HCT116 (cell line): ENCODE results near the gene IL36RN.

Source experiments
- CEBPB ChIP-seq: IDR thresholded peaks from 2 replicates; pipeline ENCODE4 v1.6.1; 2012; ENCODE audit warnings: low read depth
- FOSL1 ChIP-seq: IDR thresholded peaks from 2 replicates; pipeline ENCODE4 v1.6.1; 2012; ENCODE audit warnings: low read depth
- POLR2A ChIP-seq: IDR thresholded peaks from 2 replicates; pipeline ENCODE4 v1.7.0; 2011; ENCODE audit warnings: borderline replicate concordance; ENCODE audit not compliant: insufficient read depth, insufficient read length; ENCODE audit errors: extremely low read depth
- POLR2AphosphoS5 ChIP-seq: IDR thresholded peaks from 2 replicates; pipeline ENCODE4 v1.6.1; 2011; ENCODE audit warnings: mild to moderate bottlenecking, low read depth, low read length, moderate library complexity
- SIN3A ChIP-seq: IDR thresholded peaks from 2 replicates; pipeline ENCODE4 v1.6.1; 2012; ENCODE audit warnings: low read depth
- SP1 ChIP-seq: IDR thresholded peaks from 2 replicates; pipeline ENCODE4 v1.6.1; 2012; ENCODE audit warnings: low read depth
- SRF ChIP-seq: IDR thresholded peaks from 2 replicates; pipeline ENCODE4 v1.6.1; 2012; ENCODE audit warnings: low read depth
- TF ChIP-seq, protein P1 (sequence below), 3 experiments: fragments of 200-600 bp in 1 of 3; sonication (generic) in 1 of 3; IDR thresholded peaks in 2 of 3; conservative IDR thresholded peaks in 1 of 3; 2 replicates each; pipeline ENCODE4 v1.5.1; 2012 to 2017; ENCODE audit warnings: low read depth in 2 of 3, low read length in 2 of 3, antibody characterized with exemption in 1 of 3, borderline replicate concordance in 1 of 3, control low read depth in 1 of 3, mild to moderate bottlenecking in 1 of 3, mixed read lengths in 1 of 3, mixed run types in 1 of 3, moderate library complexity in 1 of 3; ENCODE audit not compliant: insufficient read depth in 1 of 3
- TF ChIP-seq, protein P2 (sequence below): IDR thresholded peaks from 2 replicates; pipeline ENCODE4 v1.6.1; 2012; ENCODE audit warnings: low read depth
- TF ChIP-seq, protein P3 (sequence below): IDR thresholded peaks from 2 replicates; pipeline ENCODE4 v1.6.1; 2012
- TF ChIP-seq, protein P4 (sequence below): IDR thresholded peaks from 2 replicates; pipeline ENCODE4 v1.6.1; 2012

DNA sequence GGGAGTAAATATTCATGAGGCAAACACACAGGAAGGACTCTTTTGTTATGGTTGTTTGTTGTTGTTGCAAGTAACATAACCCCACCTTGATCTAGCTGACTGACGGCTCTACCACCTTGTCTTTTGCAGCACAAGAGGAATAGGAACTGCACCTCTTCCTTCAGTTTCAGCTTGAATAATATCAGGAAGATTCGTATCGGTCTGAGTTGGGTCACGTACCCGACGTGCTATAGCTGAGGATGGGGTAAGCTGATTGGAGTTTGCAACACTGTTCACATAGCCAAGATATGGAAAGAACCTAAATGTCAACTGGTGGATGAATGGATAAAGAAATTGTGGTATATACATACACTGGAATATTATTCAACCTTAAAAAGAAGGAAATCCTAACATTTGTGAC is 53.9 kb downstream of the IL36RN start:
- TF ChIP-seq, protein P1, sequence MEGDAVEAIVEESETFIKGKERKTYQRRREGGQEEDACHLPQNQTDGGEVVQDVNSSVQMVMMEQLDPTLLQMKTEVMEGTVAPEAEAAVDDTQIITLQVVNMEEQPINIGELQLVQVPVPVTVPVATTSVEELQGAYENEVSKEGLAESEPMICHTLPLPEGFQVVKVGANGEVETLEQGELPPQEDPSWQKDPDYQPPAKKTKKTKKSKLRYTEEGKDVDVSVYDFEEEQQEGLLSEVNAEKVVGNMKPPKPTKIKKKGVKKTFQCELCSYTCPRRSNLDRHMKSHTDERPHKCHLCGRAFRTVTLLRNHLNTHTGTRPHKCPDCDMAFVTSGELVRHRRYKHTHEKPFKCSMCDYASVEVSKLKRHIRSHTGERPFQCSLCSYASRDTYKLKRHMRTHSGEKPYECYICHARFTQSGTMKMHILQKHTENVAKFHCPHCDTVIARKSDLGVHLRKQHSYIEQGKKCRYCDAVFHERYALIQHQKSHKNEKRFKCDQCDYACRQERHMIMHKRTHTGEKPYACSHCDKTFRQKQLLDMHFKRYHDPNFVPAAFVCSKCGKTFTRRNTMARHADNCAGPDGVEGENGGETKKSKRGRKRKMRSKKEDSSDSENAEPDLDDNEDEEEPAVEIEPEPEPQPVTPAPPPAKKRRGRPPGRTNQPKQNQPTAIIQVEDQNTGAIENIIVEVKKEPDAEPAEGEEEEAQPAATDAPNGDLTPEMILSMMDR (IDR thresholded peaks at IDR 0.05 in 2 of 3, conservative IDR thresholded peaks at IDR 0.05 in 1 of 3; ENCODE audit: borderline replicate concordance in 1 of 3, insufficient read depth in 1 of 3, low read depth in 2 of 3, low read length in 2 of 3) = no peak
- TF ChIP-seq POLR2AphosphoS5 = no peak
- no peak for TF ChIP-seq SP1
- no peak for TF ChIP-seq SRF
- TF ChIP-seq FOSL1 = no peak
- TF ChIP-seq, protein P2, sequence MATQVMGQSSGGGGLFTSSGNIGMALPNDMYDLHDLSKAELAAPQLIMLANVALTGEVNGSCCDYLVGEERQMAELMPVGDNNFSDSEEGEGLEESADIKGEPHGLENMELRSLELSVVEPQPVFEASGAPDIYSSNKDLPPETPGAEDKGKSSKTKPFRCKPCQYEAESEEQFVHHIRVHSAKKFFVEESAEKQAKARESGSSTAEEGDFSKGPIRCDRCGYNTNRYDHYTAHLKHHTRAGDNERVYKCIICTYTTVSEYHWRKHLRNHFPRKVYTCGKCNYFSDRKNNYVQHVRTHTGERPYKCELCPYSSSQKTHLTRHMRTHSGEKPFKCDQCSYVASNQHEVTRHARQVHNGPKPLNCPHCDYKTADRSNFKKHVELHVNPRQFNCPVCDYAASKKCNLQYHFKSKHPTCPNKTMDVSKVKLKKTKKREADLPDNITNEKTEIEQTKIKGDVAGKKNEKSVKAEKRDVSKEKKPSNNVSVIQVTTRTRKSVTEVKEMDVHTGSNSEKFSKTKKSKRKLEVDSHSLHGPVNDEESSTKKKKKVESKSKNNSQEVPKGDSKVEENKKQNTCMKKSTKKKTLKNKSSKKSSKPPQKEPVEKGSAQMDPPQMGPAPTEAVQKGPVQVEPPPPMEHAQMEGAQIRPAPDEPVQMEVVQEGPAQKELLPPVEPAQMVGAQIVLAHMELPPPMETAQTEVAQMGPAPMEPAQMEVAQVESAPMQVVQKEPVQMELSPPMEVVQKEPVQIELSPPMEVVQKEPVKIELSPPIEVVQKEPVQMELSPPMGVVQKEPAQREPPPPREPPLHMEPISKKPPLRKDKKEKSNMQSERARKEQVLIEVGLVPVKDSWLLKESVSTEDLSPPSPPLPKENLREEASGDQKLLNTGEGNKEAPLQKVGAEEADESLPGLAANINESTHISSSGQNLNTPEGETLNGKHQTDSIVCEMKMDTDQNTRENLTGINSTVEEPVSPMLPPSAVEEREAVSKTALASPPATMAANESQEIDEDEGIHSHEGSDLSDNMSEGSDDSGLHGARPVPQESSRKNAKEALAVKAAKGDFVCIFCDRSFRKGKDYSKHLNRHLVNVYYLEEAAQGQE = no peak
- TF ChIP-seq, protein P3, sequence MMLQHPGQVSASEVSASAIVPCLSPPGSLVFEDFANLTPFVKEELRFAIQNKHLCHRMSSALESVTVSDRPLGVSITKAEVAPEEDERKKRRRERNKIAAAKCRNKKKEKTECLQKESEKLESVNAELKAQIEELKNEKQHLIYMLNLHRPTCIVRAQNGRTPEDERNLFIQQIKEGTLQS = no peak
- no peak for TF ChIP-seq CEBPB
- TF ChIP-seq, protein P4, sequence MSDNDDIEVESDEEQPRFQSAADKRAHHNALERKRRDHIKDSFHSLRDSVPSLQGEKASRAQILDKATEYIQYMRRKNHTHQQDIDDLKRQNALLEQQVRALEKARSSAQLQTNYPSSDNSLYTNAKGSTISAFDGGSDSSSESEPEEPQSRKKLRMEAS = no peak
- TF ChIP-seq SIN3A = no peak
- TF ChIP-seq POLR2A = no peak
